SK-N-SH treated with all-trans-retinoic acid at 6 μM for 48 hours (cell line): ENCODE measurements around the gene TMEM107.

Experiments used
- ARNTL ChIP-seq: fragments of 450-650 bp; formaldehyde crosslinking; IDR thresholded peaks from 2 replicates; pipeline ENCODE4 v1.5.0; 2020; ENCODE audit warnings: low read depth, mild to moderate bottlenecking, moderate library complexity, borderline replicate concordance
- CSDC2 ChIP-seq: fragments of 250-450 bp; sonication (Bioruptor Pico); IDR thresholded peaks from 2 replicates; pipeline ENCODE4 v1.5.0; 2020; ENCODE audit warnings: mild to moderate bottlenecking, moderate library complexity
- CSRNP3 ChIP-seq: fragments of 250-450 bp; sonication (Bioruptor Pico); IDR thresholded peaks from 2 replicates; pipeline ENCODE4 v1.5.1; 2021; ENCODE audit warnings: mild to moderate bottlenecking, moderate library complexity
- ESRRG ChIP-seq: fragments of 250-450 bp; sonication (Bioruptor Pico); IDR thresholded peaks from 2 replicates; pipeline ENCODE4 v1.6.1; 2021; ENCODE audit warnings: mild to moderate bottlenecking
- GLIS3 ChIP-seq: fragments of 250-450 bp; sonication (Bioruptor Pico); IDR thresholded peaks from 2 replicates; pipeline ENCODE4 v1.5.0; 2020; ENCODE audit warnings: mild to moderate bottlenecking, moderate library complexity
- PATZ1 ChIP-seq: fragments of 250-450 bp; sonication (Bioruptor Pico); IDR thresholded peaks from 2 replicates; pipeline ENCODE4 v1.8.0; 2020; ENCODE audit warnings: mild to moderate bottlenecking, moderate library complexity, borderline replicate concordance
- POU6F1 ChIP-seq: fragments of 250-450 bp; sonication (Bioruptor Pico); IDR thresholded peaks from 2 replicates; pipeline ENCODE4 v1.8.0; 2021; ENCODE audit warnings: low read depth, mild to moderate bottlenecking, moderate library complexity, borderline replicate concordance
- RARB ChIP-seq: fragments of 250-450 bp; sonication (Bioruptor Pico); IDR thresholded peaks from 2 replicates; pipeline ENCODE4 v1.8.0; 2021; ENCODE audit warnings: mild to moderate bottlenecking, moderate library complexity
- TCF4 ChIP-seq: fragments of 250-450 bp; sonication (Bioruptor Pico); IDR thresholded peaks from 2 replicates; pipeline ENCODE4 v1.8.0; 2021; ENCODE audit warnings: mild to moderate bottlenecking, moderate library complexity, borderline replicate concordance
- ZFP3 ChIP-seq: fragments of 250-450 bp; sonication (Bioruptor Pico); IDR thresholded peaks from 2 replicates; pipeline ENCODE4 v1.5.0; 2020; ENCODE audit warnings: mild to moderate bottlenecking, moderate library complexity
- ZFP30 ChIP-seq: fragments of 450-650 bp; formaldehyde crosslinking; IDR thresholded peaks from 2 replicates; pipeline ENCODE4 v1.5.0; 2022; ENCODE audit warnings: mild to moderate bottlenecking, moderate library complexity
- ZNF565 ChIP-seq: fragments of 450-650 bp; formaldehyde crosslinking; conservative IDR thresholded peaks from 2 replicates; pipeline ENCODE4 v1.5.0; 2020; ENCODE audit warnings: low read depth, mild to moderate bottlenecking, moderate library complexity
- ZNF70 ChIP-seq: fragments of 450-650 bp; formaldehyde crosslinking; IDR thresholded peaks from 2 replicates; pipeline ENCODE4 v1.5.0; 2020; ENCODE audit warnings: mild to moderate bottlenecking, moderate library complexity
- ZNF8 ChIP-seq: fragments of 450-650 bp; formaldehyde crosslinking; IDR thresholded peaks from 2 replicates; pipeline ENCODE4 v1.5.0; 2020; ENCODE audit warnings: mild to moderate bottlenecking, moderate library complexity

GRCh38 chr17:8192070-8192815 lies 16.1 kb upstream of the TMEM107 start:
- TF ChIP-seq PATZ1 (no peak), ZNF8 (no peak), ZFP30 (CRISPR knock-in tag) (no peak), CSDC2 (CRISPR knock-in tag) (no peak), GLIS3 (no peak), ZFP3 (no peak), TCF4 (no peak), ZNF70 (no peak), POU6F1 (CRISPR knock-in tag) (no peak), ARNTL (CRISPR knock-in tag) (no peak), ZNF565 (no peak), RARB (CRISPR knock-in tag) (no peak), CSRNP3 (no peak), ESRRG (no peak)
